ENCODE results near the gene KDM4E.

The KDM4E gene

DNA sequence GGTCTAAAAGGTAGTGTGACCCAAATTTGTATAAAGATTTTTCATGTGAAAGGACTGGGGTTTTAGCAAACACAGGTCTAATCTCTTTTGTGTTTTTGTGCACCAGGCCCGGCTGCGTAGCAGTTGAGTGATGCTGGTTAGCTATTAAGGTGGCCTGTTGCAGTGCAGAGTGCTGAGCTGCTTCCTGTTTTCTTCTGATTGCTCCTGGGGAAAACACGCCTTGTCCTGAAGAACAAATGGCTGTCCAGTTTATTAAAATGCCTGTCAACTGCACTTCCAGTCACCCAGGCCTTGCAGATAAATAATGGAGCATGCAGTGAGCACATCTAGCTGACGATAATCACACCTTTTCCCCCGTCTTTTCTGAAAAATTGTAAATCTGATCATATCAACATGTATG, 43.5 kb downstream of the KDM4E start:
- ChIA-PET CTCF (interaction anchor here (1.0 to 13.8 kb wide), 17 partner anchors 8 to 722 kb away, joined by 3 to 299 read pairs (median 5); partner anchors contain the start of gene CEP57), POLR2A (interaction anchor here (1.8 to 3.0 kb wide), 3 partner anchors 21 to 79 kb away, joined by 5 to 28 read pairs (median 16); partner anchors contain the start of gene ENDOD1)
- TF ChIP-seq CTCF (IDR thresholded peaks at IDR 0.05; ENCODE audit: insufficient read depth, low read length, missing control alignments): no peak
- DNase-seq (ENCODE audit: low read depth, low spot score): peak; percentile 72
- H3K4me3 ChIP-seq (ENCODE audit: low read depth, low read length): peak overlapping the region; percentile 81

DNA sequence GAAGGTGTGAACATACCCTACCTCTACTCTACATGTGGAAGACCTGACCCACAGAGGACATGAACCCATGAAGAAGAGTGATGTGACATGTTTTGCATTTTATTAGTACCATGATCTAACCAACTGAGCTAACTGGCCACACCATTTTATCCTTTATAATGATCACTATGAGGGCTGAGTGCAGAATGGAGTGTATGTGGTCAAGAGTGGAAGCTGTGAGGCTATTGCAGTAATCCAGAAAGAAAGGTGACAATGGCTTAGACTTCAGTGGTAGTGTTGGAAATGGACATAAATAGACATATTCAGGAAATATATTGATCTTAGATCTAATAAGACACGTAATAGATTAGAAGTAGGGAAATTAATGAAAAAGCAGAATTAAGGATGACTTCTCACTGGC, 45.4 kb downstream of the KDM4E start:
- TF ChIP-seq CTCF (IDR thresholded peaks at IDR 0.05; ENCODE audit: insufficient read depth, low read length, missing control alignments): no peak
- no peak overlapping the region for H3K4me3 ChIP-seq (ENCODE audit: low read depth, low read length)
- CTCF ChIA-PET: interaction anchor here (0.8 to 13.8 kb wide), 20 partner anchors 9 to 693 kb away, joined by 3 to 299 read pairs (median 5); no protein-coding TSS in a partner anchor
- DNase-seq (ENCODE audit: low read depth, low spot score): no peak
- POLR2A ChIA-PET: interaction anchor here (1.0 kb wide), 1 partner anchor 67 kb away, joined by 3 read pairs; no protein-coding TSS in a partner anchor

DNA sequence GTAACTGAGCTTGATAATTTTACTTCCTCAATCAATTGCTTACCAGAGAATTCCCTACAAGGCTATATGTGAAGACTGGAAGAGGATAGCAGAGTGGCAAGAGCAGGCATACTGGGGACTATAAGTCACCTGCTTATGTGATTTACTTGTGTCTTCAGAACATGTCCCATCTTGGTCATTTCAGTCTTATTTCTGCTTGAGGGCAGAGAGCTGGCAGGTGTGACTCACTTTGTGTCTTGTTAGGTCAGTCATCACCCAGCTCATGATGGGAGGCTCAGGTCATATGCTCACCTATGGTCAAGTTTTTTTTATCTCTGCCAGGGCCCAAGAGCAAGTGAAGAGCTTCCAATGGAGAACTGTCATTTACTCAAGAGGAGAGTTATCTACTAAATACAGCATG, 47.9 kb downstream of the KDM4E start:
- ChIA-PET POLR2A (no interaction called here), CTCF (interaction anchor here (1.3 to 13.8 kb wide), 6 partner anchors 15 to 691 kb away, joined by 3 to 299 read pairs (median 45); no protein-coding TSS in a partner anchor)
- TF ChIP-seq CTCF (IDR thresholded peaks at IDR 0.05; ENCODE audit: insufficient read depth, low read length, missing control alignments): no peak
- no peak for DNase-seq (ENCODE audit: low read depth, low spot score)
- H3K4me3 ChIP-seq (ENCODE audit: low read depth, low read length): no peak overlapping the region

DNA sequence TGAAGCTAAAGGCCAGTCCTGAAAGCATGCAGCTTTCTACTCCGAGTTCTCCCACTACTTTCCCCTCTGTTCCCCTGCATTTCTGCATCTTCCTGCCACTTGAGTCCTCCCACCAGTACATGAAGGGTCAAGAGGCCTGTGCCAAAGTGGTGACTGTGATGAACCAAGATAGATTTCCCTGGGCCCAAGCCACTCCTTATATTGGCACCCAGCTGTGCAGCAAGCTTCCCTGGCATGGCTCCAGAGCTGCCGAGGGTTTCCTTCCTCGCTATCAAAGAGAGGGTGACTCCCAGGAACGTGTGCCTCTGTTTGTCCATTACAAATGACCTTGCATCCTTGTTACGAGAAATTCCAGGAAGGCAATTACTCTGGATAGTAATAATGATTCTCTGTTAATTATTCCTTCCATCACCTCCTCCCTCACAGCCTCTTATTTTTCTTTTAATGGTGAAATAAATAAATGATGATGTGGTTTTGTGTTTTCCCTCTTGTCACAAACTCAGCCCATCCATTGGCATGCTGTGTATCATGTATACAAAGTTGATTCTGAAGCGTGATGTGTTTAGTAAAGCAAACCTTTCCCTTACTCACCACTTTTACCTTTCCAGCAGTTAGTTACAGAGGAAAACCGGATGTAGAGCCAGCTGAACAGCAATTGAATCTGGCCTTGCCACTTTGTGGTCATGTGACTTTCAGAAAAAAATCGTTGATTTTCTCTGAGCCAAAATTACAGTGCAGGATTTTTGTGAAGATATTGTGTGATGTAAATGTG, 49.9 kb downstream of the KDM4E start:
- no peak overlapping the region for H3K4me3 ChIP-seq (ENCODE audit: low read depth, low read length)
- TF ChIP-seq CTCF (IDR thresholded peaks at IDR 0.05; ENCODE audit: insufficient read depth, low read length, missing control alignments): no peak
- ChIA-PET POLR2A (no interaction called here), CTCF (interaction anchor here (1.5 to 13.8 kb wide), 4 partner anchors 10 to 631 kb away, joined by 5 to 299 read pairs (median 6); no protein-coding TSS in a partner anchor)
- no peak for DNase-seq (ENCODE audit: low read depth, low spot score)

GRCh38 chr11:95076416-95076815, 51.4 kb downstream of the KDM4E start:
- H3K4me3 ChIP-seq (ENCODE audit: low read depth, low read length): no peak overlapping the region
- DNase-seq (ENCODE audit: low read depth, low spot score): peak; percentile 67

More at GRCh38 chr11:95076416-95076815, 51.4 kb downstream of the KDM4E start:
- POLR2A ChIA-PET: interaction anchor here (1.3 kb wide), 1 partner anchor 14 kb away, joined by 5 read pairs; no protein-coding TSS in a partner anchor
- TF ChIP-seq CTCF (IDR thresholded peaks at IDR 0.05; ENCODE audit: insufficient read depth, low read length, missing control alignments): no peak
- CTCF ChIA-PET: interaction anchor here (1.5 to 13.8 kb wide), 5 partner anchors 9 to 629 kb away, joined by 5 to 299 read pairs (median 7); partner anchors contain the start of gene SRSF8
